ENCODE results near the gene GTF2E1. TPM values are rescaled to one million over a fixed set of nuclear protein-coding genes. Genes with fewer than 3 reads are reported as not detected.
A peak's percentile ranks its signal among the peaks of the same experiment; 100 is the strongest.

Gene GTF2E1
- total and polyA plus RNA-seq, 2 of the 4 experiments (the other 2 are of a cell fraction): 8.2 to 18.5 TPM

GRCh38 chr3:120705884-120706582 lies 36.5 kb upstream of the GTF2E1 start:
- no peak overlapping the region for H3K14ac ChIP-seq (replicated peaks; ENCODE audit: low read depth, low read length)
- H4K20me1 ChIP-seq (ENCODE audit: insufficient read depth, low read length): no peaks in the 10 kb centered on the region
- TF ChIP-seq FOS (IDR thresholded peaks at IDR 0.05; ENCODE audit: low read depth, low read length): no peak
- TF ChIP-seq POLR2A (IDR thresholded peaks at IDR 0.05; ENCODE audit: low read depth, low read length): no peak
- TF ChIP-seq, protein P1, sequence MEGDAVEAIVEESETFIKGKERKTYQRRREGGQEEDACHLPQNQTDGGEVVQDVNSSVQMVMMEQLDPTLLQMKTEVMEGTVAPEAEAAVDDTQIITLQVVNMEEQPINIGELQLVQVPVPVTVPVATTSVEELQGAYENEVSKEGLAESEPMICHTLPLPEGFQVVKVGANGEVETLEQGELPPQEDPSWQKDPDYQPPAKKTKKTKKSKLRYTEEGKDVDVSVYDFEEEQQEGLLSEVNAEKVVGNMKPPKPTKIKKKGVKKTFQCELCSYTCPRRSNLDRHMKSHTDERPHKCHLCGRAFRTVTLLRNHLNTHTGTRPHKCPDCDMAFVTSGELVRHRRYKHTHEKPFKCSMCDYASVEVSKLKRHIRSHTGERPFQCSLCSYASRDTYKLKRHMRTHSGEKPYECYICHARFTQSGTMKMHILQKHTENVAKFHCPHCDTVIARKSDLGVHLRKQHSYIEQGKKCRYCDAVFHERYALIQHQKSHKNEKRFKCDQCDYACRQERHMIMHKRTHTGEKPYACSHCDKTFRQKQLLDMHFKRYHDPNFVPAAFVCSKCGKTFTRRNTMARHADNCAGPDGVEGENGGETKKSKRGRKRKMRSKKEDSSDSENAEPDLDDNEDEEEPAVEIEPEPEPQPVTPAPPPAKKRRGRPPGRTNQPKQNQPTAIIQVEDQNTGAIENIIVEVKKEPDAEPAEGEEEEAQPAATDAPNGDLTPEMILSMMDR (conservative IDR thresholded peaks at IDR 0.05; ENCODE audit: low read depth, low read length): no peak
- TF ChIP-seq CEBPB (IDR thresholded peaks at IDR 0.05; ENCODE audit: low read depth, low read length): no peak
- no peak for TF ChIP-seq SMC3 (IDR thresholded peaks at IDR 0.05; ENCODE audit: low read depth, low read length)
- no peak for TF ChIP-seq RFX5 (IDR thresholded peaks at IDR 0.05; ENCODE audit: low read depth, low read length)
- TF ChIP-seq RCOR1 (IDR thresholded peaks at IDR 0.05; ENCODE audit: insufficient replicate concordance, low read length): no peak
- TF ChIP-seq NFE2L2 (IDR thresholded peaks at IDR 0.05; ENCODE audit: low read depth, low read length): no peak
- no peak for TF ChIP-seq CHD1 (IDR thresholded peaks at IDR 0.05; ENCODE audit: low read depth, low read length)
- no peak for TF ChIP-seq BHLHE40 (IDR thresholded peaks at IDR 0.05; ENCODE audit: low read depth, low read length)
- TF ChIP-seq, protein P2, sequence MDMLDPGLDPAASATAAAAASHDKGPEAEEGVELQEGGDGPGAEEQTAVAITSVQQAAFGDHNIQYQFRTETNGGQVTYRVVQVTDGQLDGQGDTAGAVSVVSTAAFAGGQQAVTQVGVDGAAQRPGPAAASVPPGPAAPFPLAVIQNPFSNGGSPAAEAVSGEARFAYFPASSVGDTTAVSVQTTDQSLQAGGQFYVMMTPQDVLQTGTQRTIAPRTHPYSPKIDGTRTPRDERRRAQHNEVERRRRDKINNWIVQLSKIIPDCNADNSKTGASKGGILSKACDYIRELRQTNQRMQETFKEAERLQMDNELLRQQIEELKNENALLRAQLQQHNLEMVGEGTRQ (IDR thresholded peaks at IDR 0.05; ENCODE audit: low read depth, low read length): no peak
- TF ChIP-seq, protein P3, sequence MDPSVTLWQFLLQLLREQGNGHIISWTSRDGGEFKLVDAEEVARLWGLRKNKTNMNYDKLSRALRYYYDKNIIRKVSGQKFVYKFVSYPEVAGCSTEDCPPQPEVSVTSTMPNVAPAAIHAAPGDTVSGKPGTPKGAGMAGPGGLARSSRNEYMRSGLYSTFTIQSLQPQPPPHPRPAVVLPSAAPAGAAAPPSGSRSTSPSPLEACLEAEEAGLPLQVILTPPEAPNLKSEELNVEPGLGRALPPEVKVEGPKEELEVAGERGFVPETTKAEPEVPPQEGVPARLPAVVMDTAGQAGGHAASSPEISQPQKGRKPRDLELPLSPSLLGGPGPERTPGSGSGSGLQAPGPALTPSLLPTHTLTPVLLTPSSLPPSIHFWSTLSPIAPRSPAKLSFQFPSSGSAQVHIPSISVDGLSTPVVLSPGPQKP (IDR thresholded peaks at IDR 0.05; ENCODE audit: borderline replicate concordance, low read depth, low read length): no peak
- no peak for TF ChIP-seq RAD21 (IDR thresholded peaks at IDR 0.05; ENCODE audit: low read length)
- TF ChIP-seq MAFK (IDR thresholded peaks at IDR 0.05; ENCODE audit: low read depth, low read length): no peak
- no peak for TF ChIP-seq MXI1 (IDR thresholded peaks at IDR 0.05; ENCODE audit: borderline replicate concordance, low read depth, low read length)
- TF ChIP-seq MAZ (IDR thresholded peaks at IDR 0.05; ENCODE audit: borderline replicate concordance, low read depth, low read length): no peak
- no peaks in the 10 kb centered on the region for H3K27me3 ChIP-seq (ENCODE audit: control insufficient read depth, insufficient read depth, low read length)
- no CpG with 5 or more reads among the region's 5 CpGs for WGBS, 2 experiments (ENCODE audit: extremely low coverage in 2 of 2, insufficient read length in 1 of 2)
- dilution Hi-C loops (cut with HindIII; ENCODE audit: low sequenced_read_pairs, unreplicated experiment): no loop called here
- no peak overlapping the region for H3K4ac ChIP-seq (ENCODE audit: low read depth, low read length)
- no peak overlapping the region for H4K91ac ChIP-seq (ENCODE audit: insufficient read depth, low read depth, low read length)
- DNase-seq (no peak), ATAC-seq (ENCODE audit: low read depth) (no peak)
- no peak overlapping the region for H2BK15ac ChIP-seq (ENCODE audit: low read depth, low read length)
- no peak overlapping the region for H4K5ac ChIP-seq (ENCODE audit: low read depth, low read length)
- H2AFZ ChIP-seq (replicated peaks; ENCODE audit: low read length, poor library complexity): no peak overlapping the region
- H2AK5ac ChIP-seq (ENCODE audit: low read depth, low read length): no peak overlapping the region
- ChIA-PET POLR2A (ENCODE audit: unreplicated experiment) (no interaction called here), CTCF (no interaction called here)
- no peak overlapping the region for H2BK120ac ChIP-seq (ENCODE audit: low read depth, low read length)
- peak overlapping the region; percentile 46 for H2BK5ac ChIP-seq (ENCODE audit: low read depth, low read length, poor library complexity, severe bottlenecking)
- intact Hi-C loops (cut with micrococcal nuclease): no loop called here
- no peak overlapping the region for H2AK9ac ChIP-seq (replicated peaks; ENCODE audit: low read depth, low read length, poor library complexity)
- H3K4me3 ChIP-seq (ENCODE audit: insufficient read depth, low read depth, low read length): no peak overlapping the region
- in situ Hi-C loops (cut with MboI; ENCODE audit: low sequenced_read_pairs): no loop called here
- no peak overlapping the region for H3K23ac ChIP-seq (ENCODE audit: low read depth, low read length)
- no peak overlapping the region for H2BK20ac ChIP-seq (ENCODE audit: low read depth, low read length)
- H3K4me2 ChIP-seq (ENCODE audit: low read depth, low read length): no peak overlapping the region
- peaks cover 5% of the 10 kb centered on the region; the same call in 1 of the 2 replicates for H3K36me3 ChIP-seq (ENCODE audit: control insufficient read depth, insufficient read depth, low read length)
- peaks cover 2% of the 10 kb centered on the region for H3K4me1 ChIP-seq (ENCODE audit: control insufficient read depth, insufficient read depth, low read length)
- BruUV-seq (replicated peaks): no TSS peak
- peak overlapping the region; percentile 16; the same call in 1 of the 2 replicates for H3K18ac ChIP-seq (ENCODE audit: low read depth, low read length)
- H3K9me1 ChIP-seq (ENCODE audit: insufficient read depth, low read length): no peaks in the 10 kb centered on the region
- peak overlapping the region; percentile 26; the same call in 1 of the 2 replicates for H3K27ac ChIP-seq (ENCODE audit: insufficient read depth, low read length)
- H4K8ac ChIP-seq (ENCODE audit: low read depth in 2 of 2, low read length in 2 of 2): no peak overlapping the region
- H3K56ac ChIP-seq (ENCODE audit: extremely low read depth, insufficient read depth, low read length): no peak overlapping the region
- no peak overlapping the region for H3K9ac ChIP-seq (ENCODE audit: low read depth, low read length)
- H3K79me1 ChIP-seq (ENCODE audit: low read depth in 1 of 2, low read length in 2 of 2): peaks cover 0 to 6% of the 10 kb centered on the region in 2 experiments; a peak in 2 of 4 replicates
- peaks cover 3% of the 10 kb centered on the region; the same call in 1 of the 2 replicates for H3K9me3 ChIP-seq (ENCODE audit: control insufficient read depth, insufficient read depth, low read length)

Measured in IMR-90 (cell line).